Measurements from ENCODE around the gene CLCN5. TPM values are rescaled to one million over a fixed set of nuclear protein-coding genes. Genes with fewer than 3 reads are reported as not detected.

CLCN5 gene
- total and polyA plus RNA-seq, 2 of the 13 experiments (the other 11 are each of a cell fraction or from before 2014, with no cell fraction given) = 7.8 to 27.3 TPM

DNA sequence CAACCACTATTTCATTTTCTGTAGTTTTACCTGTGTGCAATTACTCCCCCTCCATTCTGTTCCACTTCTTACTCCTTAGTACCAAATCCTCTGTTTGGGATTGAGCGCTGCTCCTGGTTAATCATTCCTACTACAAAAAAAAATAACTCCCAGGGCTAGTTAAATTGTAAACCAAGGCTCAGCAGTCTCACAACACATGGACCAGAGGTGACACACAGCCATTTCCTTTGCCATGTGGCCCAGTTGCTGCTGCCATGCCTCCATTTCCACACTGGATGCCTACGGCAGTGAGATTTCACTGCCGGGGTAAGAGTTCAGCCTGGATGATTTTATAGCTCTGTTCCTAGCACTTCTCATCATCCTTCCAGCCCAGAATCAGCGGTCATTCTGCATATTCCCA is 171.2 kb downstream of the CLCN5 start (continued):
- TF ChIP-seq, protein P1, sequence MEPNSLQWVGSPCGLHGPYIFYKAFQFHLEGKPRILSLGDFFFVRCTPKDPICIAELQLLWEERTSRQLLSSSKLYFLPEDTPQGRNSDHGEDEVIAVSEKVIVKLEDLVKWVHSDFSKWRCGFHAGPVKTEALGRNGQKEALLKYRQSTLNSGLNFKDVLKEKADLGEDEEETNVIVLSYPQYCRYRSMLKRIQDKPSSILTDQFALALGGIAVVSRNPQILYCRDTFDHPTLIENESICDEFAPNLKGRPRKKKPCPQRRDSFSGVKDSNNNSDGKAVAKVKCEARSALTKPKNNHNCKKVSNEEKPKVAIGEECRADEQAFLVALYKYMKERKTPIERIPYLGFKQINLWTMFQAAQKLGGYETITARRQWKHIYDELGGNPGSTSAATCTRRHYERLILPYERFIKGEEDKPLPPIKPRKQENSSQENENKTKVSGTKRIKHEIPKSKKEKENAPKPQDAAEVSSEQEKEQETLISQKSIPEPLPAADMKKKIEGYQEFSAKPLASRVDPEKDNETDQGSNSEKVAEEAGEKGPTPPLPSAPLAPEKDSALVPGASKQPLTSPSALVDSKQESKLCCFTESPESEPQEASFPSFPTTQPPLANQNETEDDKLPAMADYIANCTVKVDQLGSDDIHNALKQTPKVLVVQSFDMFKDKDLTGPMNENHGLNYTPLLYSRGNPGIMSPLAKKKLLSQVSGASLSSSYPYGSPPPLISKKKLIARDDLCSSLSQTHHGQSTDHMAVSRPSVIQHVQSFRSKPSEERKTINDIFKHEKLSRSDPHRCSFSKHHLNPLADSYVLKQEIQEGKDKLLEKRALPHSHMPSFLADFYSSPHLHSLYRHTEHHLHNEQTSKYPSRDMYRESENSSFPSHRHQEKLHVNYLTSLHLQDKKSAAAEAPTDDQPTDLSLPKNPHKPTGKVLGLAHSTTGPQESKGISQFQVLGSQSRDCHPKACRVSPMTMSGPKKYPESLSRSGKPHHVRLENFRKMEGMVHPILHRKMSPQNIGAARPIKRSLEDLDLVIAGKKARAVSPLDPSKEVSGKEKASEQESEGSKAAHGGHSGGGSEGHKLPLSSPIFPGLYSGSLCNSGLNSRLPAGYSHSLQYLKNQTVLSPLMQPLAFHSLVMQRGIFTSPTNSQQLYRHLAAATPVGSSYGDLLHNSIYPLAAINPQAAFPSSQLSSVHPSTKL (CRISPR knock-in tag; IDR thresholded peaks at IDR 0.05) = 0 out of 2 replicates have a peak, but pooled peaks have one; percentile 10
- peak; percentile 18 for TF ChIP-seq YY1 (IDR thresholded peaks at IDR 0.05; ENCODE audit: insufficient read depth, insufficient replicate concordance, low read depth, low read length)
- no peak for TF ChIP-seq KLF16 (CRISPR knock-in tag; IDR thresholded peaks at IDR 0.05)
- TF ChIP-seq, protein P2, sequence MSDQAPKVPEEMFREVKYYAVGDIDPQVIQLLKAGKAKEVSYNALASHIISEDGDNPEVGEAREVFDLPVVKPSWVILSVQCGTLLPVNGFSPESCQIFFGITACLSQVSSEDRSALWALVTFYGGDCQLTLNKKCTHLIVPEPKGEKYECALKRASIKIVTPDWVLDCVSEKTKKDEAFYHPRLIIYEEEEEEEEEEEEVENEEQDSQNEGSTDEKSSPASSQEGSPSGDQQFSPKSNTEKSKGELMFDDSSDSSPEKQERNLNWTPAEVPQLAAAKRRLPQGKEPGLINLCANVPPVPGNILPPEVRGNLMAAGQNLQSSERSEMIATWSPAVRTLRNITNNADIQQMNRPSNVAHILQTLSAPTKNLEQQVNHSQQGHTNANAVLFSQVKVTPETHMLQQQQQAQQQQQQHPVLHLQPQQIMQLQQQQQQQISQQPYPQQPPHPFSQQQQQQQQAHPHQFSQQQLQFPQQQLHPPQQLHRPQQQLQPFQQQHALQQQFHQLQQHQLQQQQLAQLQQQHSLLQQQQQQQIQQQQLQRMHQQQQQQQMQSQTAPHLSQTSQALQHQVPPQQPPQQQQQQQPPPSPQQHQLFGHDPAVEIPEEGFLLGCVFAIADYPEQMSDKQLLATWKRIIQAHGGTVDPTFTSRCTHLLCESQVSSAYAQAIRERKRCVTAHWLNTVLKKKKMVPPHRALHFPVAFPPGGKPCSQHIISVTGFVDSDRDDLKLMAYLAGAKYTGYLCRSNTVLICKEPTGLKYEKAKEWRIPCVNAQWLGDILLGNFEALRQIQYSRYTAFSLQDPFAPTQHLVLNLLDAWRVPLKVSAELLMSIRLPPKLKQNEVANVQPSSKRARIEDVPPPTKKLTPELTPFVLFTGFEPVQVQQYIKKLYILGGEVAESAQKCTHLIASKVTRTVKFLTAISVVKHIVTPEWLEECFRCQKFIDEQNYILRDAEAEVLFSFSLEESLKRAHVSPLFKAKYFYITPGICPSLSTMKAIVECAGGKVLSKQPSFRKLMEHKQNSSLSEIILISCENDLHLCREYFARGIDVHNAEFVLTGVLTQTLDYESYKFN (CRISPR knock-in tag; conservative IDR thresholded peaks at IDR 0.05) = 0 out of 2 replicates have a peak, but pooled peaks have one; percentile 16
- TF ChIP-seq, protein P3, sequence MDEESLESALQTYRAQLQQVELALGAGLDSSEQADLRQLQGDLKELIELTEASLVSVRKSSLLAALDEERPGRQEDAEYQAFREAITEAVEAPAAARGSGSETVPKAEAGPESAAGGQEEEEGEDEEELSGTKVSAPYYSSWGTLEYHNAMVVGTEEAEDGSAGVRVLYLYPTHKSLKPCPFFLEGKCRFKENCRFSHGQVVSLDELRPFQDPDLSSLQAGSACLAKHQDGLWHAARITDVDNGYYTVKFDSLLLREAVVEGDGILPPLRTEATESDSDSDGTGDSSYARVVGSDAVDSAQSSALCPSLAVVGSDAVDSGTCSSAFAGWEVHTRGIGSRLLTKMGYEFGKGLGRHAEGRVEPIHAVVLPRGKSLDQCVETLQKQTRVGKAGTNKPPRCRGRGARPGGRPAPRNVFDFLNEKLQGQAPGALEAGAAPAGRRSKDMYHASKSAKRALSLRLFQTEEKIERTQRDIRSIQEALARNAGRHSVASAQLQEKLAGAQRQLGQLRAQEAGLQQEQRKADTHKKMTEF (CRISPR knock-in tag; IDR thresholded peaks at IDR 0.05) = 0 out of 2 replicates have a peak, but pooled peaks have one; percentile 25
- no peak for TF ChIP-seq ATM (IDR thresholded peaks at IDR 0.05; ENCODE audit: borderline replicate concordance)
- 0 out of 2 replicates have a peak, but pooled peaks have one; percentile 36 for TF ChIP-seq DMAP1 (CRISPR knock-in tag; IDR thresholded peaks at IDR 0.05)
- TF ChIP-seq ZNF362 (CRISPR knock-in tag; IDR thresholded peaks at IDR 0.05; ENCODE audit: borderline replicate concordance) = peak; percentile 76
- 0 out of 2 replicates have a peak, but pooled peaks have one; percentile 22 for TF ChIP-seq HNRNPUL1 (IDR thresholded peaks at IDR 0.05; ENCODE audit: low read depth, low read length)
- peak; percentile 78 for TF ChIP-seq ZMYM4 (CRISPR knock-in tag; IDR thresholded peaks at IDR 0.05)
- peak; percentile 27; the same call in 1 of the 3 replicates for TF ChIP-seq MXI1 (IDR thresholded peaks at IDR 0.05; ENCODE audit: borderline replicate concordance, low read depth, low read length)
- no peak for TF ChIP-seq LRRFIP1 (CRISPR knock-in tag; conservative IDR thresholded peaks at IDR 0.05)
- peak; percentile 96 for TF ChIP-seq ZNF644 (CRISPR knock-in tag; IDR thresholded peaks at IDR 0.05; ENCODE audit: low read depth)
- TF ChIP-seq SALL1 (CRISPR knock-in tag; IDR thresholded peaks at IDR 0.05) = peak; percentile 43; the same call in 1 of the 2 replicates
